HG02938 (cell line): ENCODE results near the gene ZNF81.
"Not testable (repeated sequence)": the region's sequence is repeated elsewhere in the genome, so short reads cannot be mapped to it uniquely, and the experiment has no call there.

Experiments used
- ATAC-seq: cut with Tn5 transposase; IDR thresholded peaks from one replicate; pipeline ENCODE4 v1.9.1; 2021; ENCODE audit warnings: mild to moderate bottlenecking, moderate library complexity; ENCODE audit not compliant: unreplicated experiment

Gene ZNF81

DNA sequence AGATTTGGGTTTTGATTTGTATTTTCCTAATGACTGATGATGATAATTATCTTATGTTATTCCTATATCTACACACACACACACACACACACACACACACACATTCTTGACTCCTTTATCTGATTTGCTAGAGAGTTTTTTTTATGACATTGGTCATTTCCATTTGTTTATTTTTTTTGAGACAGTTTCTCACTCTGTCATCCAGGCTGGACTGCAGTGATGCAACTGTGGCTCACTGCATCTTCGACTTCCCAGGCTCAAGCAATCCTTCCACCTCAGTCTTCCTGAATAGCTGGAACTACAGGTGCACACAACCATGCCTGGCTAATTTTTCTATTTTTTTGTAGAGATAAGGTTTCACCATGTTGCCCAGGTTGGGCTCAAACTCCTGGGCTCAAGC lies 6.7 kb downstream of the ZNF81 start:
- no peak for ATAC-seq

DNA sequence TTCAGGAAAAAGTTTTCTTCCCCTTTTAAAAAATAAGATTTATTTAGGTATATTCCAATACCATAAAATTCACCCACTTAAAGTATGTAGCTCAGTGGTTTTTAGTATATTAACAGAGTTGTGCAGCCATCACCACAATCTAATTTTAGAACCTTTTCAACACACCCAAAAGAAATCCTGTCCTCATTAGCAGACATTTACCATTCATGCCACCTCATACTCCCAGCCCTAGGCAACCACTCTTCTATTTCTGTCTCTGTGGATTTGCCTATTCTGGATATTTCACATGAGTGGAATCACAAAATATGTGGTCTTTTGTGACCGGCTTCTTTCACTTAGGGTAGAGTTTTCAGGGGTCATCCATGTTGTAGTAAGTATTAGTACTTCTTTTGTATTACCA lies 7.4 kb downstream of the ZNF81 start:
- ATAC-seq = no peak

DNA sequence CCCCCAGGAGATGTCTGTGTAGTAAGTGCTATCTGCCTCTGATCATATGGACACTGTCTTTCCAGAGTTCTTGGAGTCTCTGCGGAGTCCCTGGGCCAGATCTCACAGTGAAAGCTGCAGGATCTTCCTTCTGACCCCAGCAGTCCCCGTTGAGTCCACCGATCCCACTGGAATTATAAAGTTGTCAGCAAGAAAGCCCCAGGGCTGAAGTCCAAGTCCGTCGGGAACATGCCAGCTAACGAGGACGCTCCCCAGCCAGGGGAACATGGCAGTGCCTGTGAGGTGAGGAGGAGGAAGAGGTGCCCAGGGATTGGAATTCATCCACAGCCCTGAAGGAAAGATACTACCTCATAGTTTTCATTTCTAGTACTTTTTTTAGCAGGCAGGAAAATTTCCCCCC lies 9.3 kb downstream of the ZNF81 start:
- ATAC-seq = no peak

DNA sequence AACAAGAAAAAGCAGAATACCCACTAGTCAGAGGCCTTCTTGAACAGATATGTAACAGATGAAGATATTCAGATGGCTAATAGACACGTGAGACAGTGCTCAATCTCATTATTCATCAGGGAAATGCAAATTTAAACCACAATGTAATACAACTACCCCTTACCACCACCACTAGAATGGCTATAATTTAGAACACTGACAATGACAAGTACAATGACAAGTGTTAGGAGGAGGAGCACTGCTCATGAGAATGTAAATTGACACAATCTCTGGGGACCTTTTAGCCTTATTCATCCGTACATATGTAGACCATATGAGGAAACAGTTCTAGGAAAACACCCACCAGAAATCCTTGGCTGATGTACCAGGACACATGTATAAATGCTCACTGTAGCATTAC lies 13.1 kb downstream of the ZNF81 start:
- no peak for ATAC-seq

DNA sequence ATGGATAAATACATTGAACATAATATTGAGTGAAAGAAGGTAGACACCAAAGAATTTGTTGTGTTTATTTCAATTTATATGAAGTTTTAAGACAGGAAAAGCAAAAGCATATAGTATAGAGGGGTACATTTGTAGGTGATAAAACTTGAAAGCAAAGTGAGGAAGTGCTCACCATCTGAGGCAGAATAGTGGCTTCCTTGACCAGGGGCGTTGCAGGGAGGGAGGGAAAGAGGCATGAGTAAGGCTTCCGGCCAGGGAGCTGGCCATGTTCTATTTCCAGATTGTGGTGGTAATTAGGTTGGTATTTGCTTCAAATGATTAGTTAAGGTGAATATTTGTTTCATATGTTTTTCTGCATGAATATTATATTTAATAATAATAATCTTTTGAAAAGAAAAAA lies 13.7 kb downstream of the ZNF81 start:
- ATAC-seq = not testable (repeated sequence)

DNA sequence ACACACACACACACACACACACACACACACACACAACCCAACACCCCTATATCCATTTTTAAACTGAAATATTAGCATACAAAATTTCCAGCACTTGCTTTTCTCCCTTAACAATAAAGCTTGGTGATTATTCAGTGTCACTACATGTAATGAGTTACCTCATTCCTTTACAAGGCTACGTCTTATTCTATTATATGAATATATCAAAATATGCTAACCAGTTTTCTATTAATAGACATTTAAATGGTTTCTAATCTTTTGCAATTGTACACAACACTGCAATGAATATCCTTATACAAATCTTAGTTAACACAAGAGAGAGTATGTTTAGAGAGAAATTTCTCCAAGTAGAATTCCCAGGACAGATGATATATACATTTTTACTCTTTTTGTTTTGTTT lies 14.2 kb downstream of the ZNF81 start:
- ATAC-seq = no peak

DNA sequence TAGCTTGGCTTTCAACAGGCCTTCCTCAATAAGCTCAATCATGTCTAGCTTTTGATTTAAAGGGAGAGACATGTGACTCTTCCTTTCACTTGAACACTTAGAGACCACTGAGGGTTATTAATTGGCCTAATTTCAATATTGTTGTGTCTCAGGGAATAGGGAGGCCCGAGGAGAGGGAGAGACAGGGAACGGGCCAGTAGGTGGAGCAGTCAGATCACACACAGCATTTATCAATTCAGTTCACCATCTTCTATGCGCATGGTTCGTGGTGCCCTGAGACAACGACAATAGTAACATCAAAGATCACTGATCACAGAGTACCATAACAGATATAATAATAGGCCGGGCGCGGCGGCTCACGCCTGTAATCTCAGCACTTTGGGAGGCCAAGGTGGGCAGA lies 17.8 kb downstream of the ZNF81 start:
- no peak for ATAC-seq

DNA sequence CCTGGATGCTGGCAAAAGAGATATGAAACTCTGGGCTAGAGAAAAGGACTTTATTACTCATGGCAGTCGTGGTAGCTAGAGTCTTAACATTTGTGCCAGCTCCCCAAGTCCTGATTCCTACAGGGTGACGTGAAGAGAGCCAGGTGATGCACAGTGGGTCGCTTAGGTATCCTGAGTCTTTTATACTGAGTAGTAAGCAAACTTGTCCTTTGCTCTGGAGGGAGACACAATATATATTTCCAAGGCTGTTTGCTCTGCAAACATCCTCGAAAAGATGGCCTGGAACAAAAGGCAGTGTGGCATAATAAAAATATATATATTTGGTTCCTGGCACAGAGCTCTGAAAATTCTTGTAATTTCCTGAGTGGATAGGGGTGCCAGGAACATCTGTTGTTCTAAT lies 23.0 kb downstream of the ZNF81 start:
- ATAC-seq = no peak

DNA sequence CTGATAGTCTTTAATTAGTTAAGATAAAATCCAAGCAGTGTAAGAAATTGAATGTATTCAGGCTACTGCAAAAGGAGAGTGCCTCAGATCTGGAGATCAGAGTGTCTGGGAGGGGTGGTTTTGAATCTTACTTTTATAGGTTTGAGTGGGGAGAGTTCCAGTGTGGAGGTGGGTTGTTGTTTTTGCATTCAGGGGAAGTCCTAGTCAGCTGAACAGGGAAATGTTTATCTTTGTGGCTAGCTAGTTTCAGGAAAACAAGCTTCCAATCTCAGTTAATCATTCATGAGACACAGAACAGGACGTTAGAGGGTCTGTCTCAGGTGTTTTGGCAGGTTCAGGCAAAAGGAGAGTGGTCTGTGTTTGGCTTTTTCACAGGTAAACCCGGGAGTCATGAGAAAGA lies 26.0 kb downstream of the ZNF81 start:
- no peak for ATAC-seq

DNA sequence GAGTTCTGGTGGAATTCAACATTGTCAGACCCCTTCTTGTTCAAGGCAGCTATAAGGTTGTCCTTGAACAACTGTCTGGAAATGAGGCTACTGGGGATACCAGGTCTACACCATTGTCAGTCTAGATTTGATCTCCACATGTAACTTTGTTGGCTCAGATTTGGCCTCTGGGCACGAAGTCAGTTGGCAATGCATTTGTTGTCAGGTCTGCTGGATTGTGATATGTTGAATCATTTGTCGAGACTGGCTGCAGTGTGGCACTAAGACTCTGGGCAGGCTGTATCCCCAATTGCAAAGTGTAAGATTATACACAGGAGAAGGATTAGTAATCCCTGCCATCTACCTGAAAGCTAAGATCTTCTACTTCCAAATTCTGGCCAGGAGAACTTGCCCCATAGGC lies 26.5 kb downstream of the ZNF81 start:
- no peak for ATAC-seq

DNA sequence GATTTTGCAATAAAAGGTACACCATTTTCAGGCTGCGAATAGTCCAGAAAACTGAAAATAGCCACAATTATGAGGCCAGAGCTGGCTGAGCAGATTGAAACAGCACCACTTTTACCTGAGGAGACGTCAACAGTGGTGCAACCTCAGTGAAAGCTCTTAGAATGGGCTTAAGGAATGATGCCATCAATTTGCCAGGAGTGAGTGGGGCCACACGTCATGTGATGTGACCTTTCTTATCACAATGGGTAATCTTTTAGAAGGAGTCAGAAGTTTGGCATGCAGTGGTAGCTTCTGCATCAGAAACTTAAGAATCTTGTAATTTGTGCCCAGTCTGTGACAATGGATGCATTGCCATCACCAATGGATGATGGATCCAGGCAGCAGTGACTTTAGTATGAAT lies 27.6 kb downstream of the ZNF81 start:
- ATAC-seq = no peak

DNA sequence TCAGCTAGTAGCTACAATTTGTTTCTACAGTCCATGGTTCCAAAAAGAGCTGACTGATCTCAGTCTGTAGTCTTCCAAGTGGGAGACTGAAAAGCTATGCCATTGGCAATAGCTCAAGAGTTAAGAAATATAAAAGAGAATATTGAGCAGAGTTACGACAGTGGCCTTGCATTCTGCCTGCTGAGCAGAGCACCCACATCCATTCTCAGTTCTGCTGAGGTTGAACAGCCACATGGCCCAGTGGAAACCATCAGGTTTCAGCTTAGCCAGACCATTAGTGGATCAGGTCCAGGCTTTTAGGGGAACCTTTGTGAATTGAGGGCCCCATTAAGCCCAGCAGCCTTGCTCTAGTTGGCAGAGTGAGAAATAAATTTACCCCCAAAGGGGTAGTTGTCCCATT lies 28.1 kb downstream of the ZNF81 start:
- ATAC-seq = no peak

DNA sequence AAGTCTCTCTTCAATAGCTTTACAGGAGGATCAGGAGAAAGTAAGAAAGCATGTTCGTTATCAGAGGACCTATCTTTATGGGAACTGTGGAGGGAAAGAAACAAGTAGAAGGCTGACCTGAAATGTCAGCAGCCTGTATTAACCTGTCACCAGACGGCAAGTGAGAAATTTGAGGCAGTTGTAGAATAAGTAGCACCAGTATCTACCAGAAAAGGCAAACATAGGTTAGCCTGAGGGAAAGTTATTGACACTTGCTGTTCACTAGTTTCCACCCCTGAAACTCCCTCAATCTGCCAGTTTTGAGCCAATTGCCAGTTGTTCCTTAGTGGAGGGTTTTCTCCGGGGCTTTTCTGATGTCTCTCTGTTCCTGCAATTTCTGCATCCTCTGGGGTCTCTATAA lies 36.4 kb downstream of the ZNF81 start:
- no peak for ATAC-seq

DNA sequence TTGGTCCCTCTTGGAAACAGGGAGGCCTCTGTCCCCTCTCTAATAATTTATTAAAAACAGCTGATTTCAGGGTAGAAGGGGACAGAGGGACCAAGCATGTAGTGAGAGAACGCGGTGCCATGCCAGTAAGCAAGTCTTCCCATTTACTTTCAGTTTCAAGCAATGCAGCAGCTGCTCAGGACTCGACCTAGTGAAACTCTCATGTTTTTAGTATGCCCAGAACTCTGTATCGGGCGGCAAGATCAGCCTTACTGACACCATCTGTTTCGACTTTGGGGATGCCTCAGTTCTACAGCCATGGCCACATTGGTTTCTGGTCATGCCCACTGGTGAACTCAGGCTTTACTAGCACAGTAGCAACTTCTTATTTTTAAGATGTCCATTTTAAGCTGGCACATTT lies 40.6 kb downstream of the ZNF81 start:
- ATAC-seq = no peak

DNA sequence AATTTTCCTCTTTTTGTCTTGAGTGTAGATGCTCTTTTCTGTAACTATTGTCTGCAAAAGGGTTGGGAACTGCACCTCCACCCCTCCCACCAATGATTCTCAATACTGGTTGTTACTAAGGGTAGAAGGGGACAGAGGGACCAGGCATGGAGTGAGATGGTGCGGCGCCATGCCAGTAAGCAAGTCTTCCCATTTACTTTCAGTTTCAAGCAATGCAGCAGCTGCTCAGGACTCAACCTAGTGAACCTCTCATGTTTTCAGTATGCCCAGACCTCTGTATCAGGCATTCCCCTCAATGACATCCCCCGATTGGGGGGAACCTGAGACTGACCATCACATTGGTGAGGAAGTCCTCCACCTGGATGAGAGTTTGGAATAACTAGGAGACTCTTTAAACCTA lies 41.5 kb downstream of the ZNF81 start:
- ATAC-seq = no peak

DNA sequence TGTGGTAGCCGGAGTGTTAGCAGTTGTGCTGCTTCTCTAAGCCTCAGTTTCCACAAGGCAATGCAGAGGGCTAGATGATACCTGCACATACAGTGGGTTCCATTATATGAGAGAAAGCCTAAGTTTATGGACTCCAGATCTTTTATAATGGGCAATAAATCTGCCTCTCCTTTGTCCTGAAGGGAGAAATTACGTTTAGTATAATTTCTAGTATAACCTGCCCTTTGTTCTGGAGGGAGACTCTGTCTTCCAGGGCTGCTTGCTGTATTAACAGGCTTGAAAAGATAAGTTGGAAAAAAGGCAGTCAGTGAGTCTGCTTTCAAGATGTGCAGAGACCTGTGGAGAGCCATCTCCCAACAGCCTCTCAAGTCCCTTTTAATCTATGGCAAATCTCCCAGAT lies 42.8 kb downstream of the ZNF81 start:
- ATAC-seq = no peak

DNA sequence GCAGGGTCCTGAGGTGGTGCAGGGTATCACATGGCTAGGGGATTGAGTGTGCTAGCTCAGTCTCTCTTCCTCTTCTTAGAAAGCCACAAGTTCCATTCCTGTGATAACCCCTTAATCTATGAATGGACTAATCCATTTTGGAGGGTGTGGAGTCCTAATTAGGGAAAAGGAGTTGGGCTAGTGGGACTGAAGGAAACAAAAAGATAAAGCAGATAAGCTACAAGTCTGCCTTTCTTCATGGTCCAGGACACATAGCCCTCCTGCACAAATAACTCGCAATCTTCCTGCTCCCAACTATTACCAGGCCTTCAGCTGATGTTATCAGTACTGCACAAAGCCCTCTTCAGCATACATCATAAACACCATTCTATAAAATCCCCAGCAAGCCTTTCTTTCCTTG lies 44.2 kb downstream of the ZNF81 start:
- no peak for ATAC-seq

DNA sequence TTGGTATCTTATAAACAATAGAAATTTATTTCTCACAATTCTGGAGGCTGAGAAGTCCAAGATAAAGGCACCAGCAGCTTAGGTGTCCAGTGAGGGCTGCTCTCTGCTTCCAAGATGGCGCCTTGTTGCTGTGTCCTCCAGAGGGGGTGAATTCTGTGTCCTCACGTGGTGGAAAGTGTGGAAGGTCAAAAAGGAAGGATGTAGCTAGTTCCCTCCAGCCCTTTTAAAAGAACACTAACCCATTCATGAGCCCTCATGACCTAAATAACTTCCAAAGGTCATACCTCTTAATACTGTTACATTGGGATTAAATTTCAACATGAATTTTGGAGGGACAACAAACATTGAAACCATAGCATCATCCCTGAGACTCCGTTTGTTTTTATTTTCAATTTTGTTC lies 48.8 kb downstream of the ZNF81 start:
- no peak for ATAC-seq

DNA sequence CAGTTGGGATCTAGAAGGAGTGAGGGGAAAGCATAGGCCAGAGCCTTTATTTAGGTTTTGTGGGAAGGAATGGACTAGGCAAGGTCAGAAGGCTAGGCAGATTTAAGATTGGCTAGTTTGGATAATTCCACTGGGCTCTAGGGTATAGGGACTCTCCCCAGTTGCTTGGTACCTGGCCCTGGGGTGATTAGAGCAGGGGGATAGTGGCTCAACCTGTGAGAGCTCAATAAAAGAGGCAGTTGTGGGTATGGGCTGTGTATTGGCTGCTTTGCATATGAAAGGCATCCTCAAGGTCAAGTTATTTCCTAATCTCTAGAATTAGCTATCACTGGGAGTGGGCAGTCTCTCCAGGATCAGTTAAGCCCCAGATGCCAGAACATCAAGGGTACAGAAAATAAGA lies 61.3 kb downstream of the ZNF81 start:
- no peak for ATAC-seq

DNA sequence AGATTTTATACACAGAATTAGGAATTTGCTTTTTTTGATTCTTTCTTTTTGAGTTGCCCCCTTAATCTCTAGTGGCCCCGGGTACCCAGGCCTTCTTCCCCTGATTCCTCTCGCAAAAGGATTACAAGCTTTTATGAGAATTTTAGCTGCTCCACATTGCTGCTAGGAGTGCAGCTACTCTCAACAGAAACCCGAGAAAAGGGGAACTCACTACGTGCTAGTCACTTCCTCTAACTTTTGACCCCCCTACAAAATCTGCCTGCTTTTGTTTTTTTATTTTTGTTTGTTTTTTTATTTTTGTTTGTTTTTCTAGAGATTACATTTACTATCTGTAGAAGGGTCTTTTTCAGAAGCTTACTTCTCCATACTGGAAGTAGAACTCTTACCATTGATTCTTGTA lies 64.1 kb downstream of the ZNF81 start:
- no peak for ATAC-seq

DNA sequence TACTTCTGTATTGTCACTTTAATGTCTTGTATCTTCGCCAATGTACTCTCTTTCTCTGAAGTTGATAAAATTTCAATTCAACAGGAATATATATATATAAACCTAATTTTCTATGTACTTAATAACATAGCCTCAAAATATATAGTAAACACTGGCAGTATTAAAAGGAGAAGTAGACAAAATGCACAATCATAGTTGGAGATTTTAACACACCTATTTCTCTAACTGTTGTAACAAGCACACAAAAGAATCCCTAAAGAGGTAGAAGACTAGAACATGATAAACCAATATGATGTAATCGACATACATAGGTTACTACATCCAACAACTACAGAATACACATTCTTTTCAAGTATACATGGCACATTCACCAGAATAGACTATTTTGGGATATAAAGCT lies 65.5 kb downstream of the ZNF81 start:
- no peak for ATAC-seq

DNA sequence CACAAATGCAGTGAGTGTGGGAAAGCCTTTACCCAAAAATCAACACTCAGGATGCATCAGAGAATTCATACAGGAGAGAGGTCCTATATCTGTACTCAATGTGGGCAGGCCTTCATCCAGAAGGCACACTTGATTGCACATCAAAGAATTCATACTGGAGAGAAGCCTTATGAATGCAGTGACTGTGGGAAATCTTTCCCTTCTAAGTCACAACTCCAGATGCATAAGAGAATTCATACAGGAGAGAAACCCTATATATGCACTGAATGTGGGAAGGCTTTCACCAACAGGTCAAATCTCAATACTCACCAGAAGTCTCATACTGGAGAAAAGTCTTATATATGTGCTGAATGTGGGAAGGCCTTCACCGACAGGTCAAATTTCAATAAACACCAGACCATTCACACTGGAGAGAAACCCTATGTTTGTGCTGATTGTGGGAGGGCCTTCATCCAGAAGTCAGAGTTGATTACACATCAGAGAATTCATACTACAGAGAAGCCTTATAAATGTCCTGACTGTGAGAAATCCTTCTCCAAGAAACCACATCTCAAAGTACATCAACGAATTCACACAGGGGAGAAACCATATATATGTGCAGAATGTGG lies 79.3 kb downstream of the ZNF81 start:
- no peak for ATAC-seq

DNA sequence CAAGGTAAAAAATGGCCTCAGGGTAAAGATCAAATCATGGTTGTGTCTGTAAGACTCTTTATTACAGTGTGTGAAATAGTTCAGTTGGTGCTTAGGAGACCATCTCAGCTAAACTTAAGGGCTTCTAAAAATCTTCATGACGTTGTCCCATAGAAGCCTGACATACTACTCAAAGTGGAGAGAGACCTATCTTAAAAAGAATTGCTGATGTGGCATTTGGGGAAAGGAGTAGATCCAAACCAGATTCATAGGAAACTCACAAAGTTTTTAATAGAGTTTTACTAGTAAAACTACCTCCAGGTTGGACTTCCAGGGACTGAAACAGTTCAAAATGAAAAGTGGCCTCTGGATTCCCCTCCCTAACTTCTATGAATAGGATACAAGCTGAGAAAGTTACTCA lies 81.6 kb downstream of the ZNF81 start:
- no peak for ATAC-seq

DNA sequence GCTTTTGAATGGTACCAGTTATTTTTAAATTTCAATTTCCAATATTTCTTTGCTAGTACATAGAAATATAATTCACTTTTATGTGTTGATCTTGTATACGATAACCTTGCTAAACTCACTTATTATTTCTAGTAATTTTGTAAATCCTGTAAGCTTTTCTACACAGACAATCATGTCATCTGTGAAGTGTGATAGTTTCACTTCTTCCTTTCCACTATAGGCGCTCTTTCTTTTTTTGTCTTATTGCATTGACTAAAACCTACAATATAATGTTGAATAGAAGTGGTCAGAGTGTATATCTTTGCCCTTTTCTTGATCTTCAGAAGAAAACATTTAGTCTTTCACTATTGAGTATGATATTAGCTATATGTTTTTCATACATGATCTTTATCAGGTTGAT lies 90.5 kb downstream of the ZNF81 start:
- no peak for ATAC-seq
